ENCODE data around the gene APBB2. TPM values are rescaled to one million over a fixed set of nuclear protein-coding genes. Genes with fewer than 3 reads are reported as not detected.

APBB2 gene
- total and polyA plus RNA-seq, 2 experiments from 2014 or later = 35.8 to 74.8 TPM

- no peak overlapping the region for H3K4me2 ChIP-seq
- peaks cover 2% of the 10 kb centered on the region for H3K27me3 Mint-ChIP-seq (ENCODE audit: insufficient read depth, low read depth, poor library complexity)
- no peaks in the 10 kb centered on the region for H3K36me3 ChIP-seq (ENCODE audit: insufficient read depth)
- no peak overlapping the region for H2AFZ ChIP-seq
- ATAC-seq (no peak), DNase-seq (ENCODE audit: low spot score) (no peak)
- no peak overlapping the region for H3K4me3 Mint-ChIP-seq
- peaks cover 6% of the 10 kb centered on the region; the same call in 1 of the 2 replicates for H3F3A ChIP-seq (replicated peaks; ENCODE audit: low read depth)
- H3K4me1 ChIP-seq (ENCODE audit: insufficient read depth) = peaks cover 10% of the 10 kb centered on the region
- no peaks in the 10 kb centered on the region for H4K20me1 ChIP-seq (replicated peaks; ENCODE audit: insufficient read depth)
- H3K4me3 ChIP-seq = no peak overlapping the region
- H3K27me3 ChIP-seq (ENCODE audit: insufficient read depth) = no peaks in the 10 kb centered on the region
- no peaks in the 10 kb centered on the region for H3K36me3 Mint-ChIP-seq (ENCODE audit: low read depth)
- peaks cover 7% of the 10 kb centered on the region for H3K79me2 ChIP-seq (replicated peaks; ENCODE audit: insufficient read depth)
- no peaks in the 10 kb centered on the region for H3K9me3 Mint-ChIP-seq
- no peak overlapping the region for H3K27ac ChIP-seq (ENCODE audit: low read depth)
- peaks cover 18% of the 10 kb centered on the region for H3K4me1 Mint-ChIP-seq
- H3K27ac Mint-ChIP-seq = no peak overlapping the region
- TF ChIP-seq ZNF114 (CRISPR knock-in tag; IDR thresholded peaks at IDR 0.05) (no peak), CREB1 (CRISPR knock-in tag; IDR thresholded peaks at IDR 0.05; ENCODE audit: low read depth) (no peak), REST (IDR thresholded peaks at IDR 0.05; ENCODE audit: unreplicated experiment) (no peak), JUNB (IDR thresholded peaks at IDR 0.05; ENCODE audit: unreplicated experiment) (no peak), ZNF462 (CRISPR knock-in tag; IDR thresholded peaks at IDR 0.05) (no peak), EZH2 (IDR thresholded peaks at IDR 0.05; ENCODE audit: low read depth, unreplicated experiment) (no peak), EZH2phosphoT487 (IDR thresholded peaks at IDR 0.05; ENCODE audit: unreplicated experiment) (no peak), ZNF331 (CRISPR knock-in tag; IDR thresholded peaks at IDR 0.05; ENCODE audit: low read depth) (no peak), ETS1 (IDR thresholded peaks at IDR 0.05) (no peak), CTCF (conservative IDR thresholded peaks at IDR 0.05; ENCODE audit: low read depth in 2 of 2) (no peak), STAT1 (IDR thresholded peaks at IDR 0.05; ENCODE audit: unreplicated experiment) (no peak), POLR2AphosphoS5 (IDR thresholded peaks at IDR 0.05; ENCODE audit: low read depth) (no peak), NANOG (IDR thresholded peaks at IDR 0.05; ENCODE audit: borderline replicate concordance) (no peak)
- H3K9me2 ChIP-seq (ENCODE audit: insufficient read depth) = no peaks in the 10 kb centered on the region
These were observed 136.7 kb downstream of the APBB2 start for GRCh38 chr4:41077628-41078027.
